ENCODE measurements around the gene RCAN2. TPM values are rescaled to one million over a fixed set of nuclear protein-coding genes. Genes with fewer than 3 reads are reported as not detected.

RCAN2 gene
- total RNA-seq, 1 donor from 2014 or later, result 5.8 TPM

DNA sequence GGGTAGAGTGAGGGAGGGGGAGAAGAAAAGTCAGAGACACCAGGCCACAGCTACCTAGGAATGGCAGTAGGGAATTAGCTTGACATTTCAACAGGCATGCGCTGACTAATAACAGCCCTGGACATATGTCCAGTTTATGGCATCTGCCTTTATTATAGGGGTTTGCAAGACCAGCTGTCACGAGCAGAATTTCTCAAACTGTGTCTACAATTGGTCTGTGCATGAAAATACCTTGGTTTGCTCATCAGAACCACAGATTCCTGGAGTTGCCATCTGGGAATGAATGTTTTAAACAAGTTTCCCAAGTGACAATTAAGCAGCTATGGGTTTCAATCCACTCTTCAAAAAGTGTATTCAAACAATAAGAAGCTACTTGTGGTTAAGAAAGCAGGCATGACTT lies 210.1 kb downstream of the RCAN2 start:
- no peak overlapping the region for H3K4me3 ChIP-seq
- H3K4me2 ChIP-seq, result no peak overlapping the region
- H3K4me1 ChIP-seq, result no peaks in the 10 kb centered on the region
- H3K4me1 Mint-ChIP-seq, result no peaks in the 10 kb centered on the region
- no peak for TF ChIP-seq EZH2phosphoT487 (IDR thresholded peaks at IDR 0.05)
- TF ChIP-seq, protein P1, sequence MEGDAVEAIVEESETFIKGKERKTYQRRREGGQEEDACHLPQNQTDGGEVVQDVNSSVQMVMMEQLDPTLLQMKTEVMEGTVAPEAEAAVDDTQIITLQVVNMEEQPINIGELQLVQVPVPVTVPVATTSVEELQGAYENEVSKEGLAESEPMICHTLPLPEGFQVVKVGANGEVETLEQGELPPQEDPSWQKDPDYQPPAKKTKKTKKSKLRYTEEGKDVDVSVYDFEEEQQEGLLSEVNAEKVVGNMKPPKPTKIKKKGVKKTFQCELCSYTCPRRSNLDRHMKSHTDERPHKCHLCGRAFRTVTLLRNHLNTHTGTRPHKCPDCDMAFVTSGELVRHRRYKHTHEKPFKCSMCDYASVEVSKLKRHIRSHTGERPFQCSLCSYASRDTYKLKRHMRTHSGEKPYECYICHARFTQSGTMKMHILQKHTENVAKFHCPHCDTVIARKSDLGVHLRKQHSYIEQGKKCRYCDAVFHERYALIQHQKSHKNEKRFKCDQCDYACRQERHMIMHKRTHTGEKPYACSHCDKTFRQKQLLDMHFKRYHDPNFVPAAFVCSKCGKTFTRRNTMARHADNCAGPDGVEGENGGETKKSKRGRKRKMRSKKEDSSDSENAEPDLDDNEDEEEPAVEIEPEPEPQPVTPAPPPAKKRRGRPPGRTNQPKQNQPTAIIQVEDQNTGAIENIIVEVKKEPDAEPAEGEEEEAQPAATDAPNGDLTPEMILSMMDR (IDR thresholded peaks at IDR 0.05), result no peak
- TF ChIP-seq EZH2 (IDR thresholded peaks at IDR 0.05), result no peak
- no peak overlapping the region for H3K9ac ChIP-seq
- no peaks in the 10 kb centered on the region for H3K27me3 ChIP-seq
- no peaks in the 10 kb centered on the region for H3K9me3 Mint-ChIP-seq
- DNase-seq (ENCODE audit: low spot score), result no peak
- no peaks in the 10 kb centered on the region for H3K9me3 ChIP-seq (ENCODE audit: low read depth)
- H3K4me3 Mint-ChIP-seq, result no peak overlapping the region
- H3K27ac ChIP-seq, result no peak overlapping the region
- no peaks in the 10 kb centered on the region for H4K20me1 ChIP-seq (ENCODE audit: low read depth)
- H3K79me2 ChIP-seq (ENCODE audit: low read depth), result no peaks in the 10 kb centered on the region
- no peak overlapping the region for H3K27ac Mint-ChIP-seq
- H3K36me3 ChIP-seq, result no peaks in the 10 kb centered on the region
- no peaks in the 10 kb centered on the region for H3K27me3 Mint-ChIP-seq (ENCODE audit: insufficient read depth, low read depth)
- H3F3A ChIP-seq (ENCODE audit: low read depth), result no peaks in the 10 kb centered on the region
- H2AFZ ChIP-seq (replicated peaks), result no peak overlapping the region
- H3K36me3 Mint-ChIP-seq, result no peaks in the 10 kb centered on the region

DNA sequence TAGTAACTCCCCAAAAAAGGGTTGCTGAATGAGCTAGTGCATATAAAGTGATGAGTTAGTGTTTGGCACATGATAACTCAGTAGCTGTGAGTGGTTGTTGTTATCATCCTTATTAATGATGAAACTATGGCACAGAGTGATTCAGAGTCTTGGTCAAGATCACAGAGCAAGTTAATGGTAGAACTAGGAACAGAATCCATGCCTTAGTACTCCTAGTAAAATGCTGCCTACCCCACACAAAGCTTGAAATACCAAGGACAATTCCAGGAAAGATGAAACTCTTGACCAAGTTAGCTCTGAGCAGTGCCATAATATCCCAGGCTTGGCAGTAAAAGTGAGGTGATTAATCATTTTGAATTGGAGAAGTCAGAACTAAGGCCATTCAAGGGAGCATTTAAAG lies 211.4 kb downstream of the RCAN2 start:
- no peaks in the 10 kb centered on the region for H3K36me3 Mint-ChIP-seq
- no peaks in the 10 kb centered on the region for H3K4me1 Mint-ChIP-seq
- H2AFZ ChIP-seq (replicated peaks), result no peak overlapping the region
- H3K27me3 ChIP-seq, result no peaks in the 10 kb centered on the region
- no peak overlapping the region for H3K27ac ChIP-seq
- no peaks in the 10 kb centered on the region for H4K20me1 ChIP-seq (ENCODE audit: low read depth)
- TF ChIP-seq EZH2 (IDR thresholded peaks at IDR 0.05) (no peak), EZH2phosphoT487 (IDR thresholded peaks at IDR 0.05) (no peak)
- TF ChIP-seq, protein P1 (IDR thresholded peaks at IDR 0.05), result no peak
- no peak overlapping the region for H3K9ac ChIP-seq
- no peaks in the 10 kb centered on the region for H3K9me3 Mint-ChIP-seq
- H3K27ac Mint-ChIP-seq, result no peak overlapping the region
- no peak for DNase-seq (ENCODE audit: low spot score)
- no peaks in the 10 kb centered on the region for H3K4me1 ChIP-seq
- H3K36me3 ChIP-seq, result no peaks in the 10 kb centered on the region
- H3K9me3 ChIP-seq (ENCODE audit: low read depth), result no peaks in the 10 kb centered on the region
- H3K27me3 Mint-ChIP-seq (ENCODE audit: insufficient read depth, low read depth), result no peaks in the 10 kb centered on the region
- no peak overlapping the region for H3K4me2 ChIP-seq
- H3K4me3 ChIP-seq, result no peak overlapping the region
- no peaks in the 10 kb centered on the region for H3F3A ChIP-seq (ENCODE audit: low read depth)
- H3K79me2 ChIP-seq (ENCODE audit: low read depth), result no peaks in the 10 kb centered on the region
- H3K4me3 Mint-ChIP-seq, result no peak overlapping the region

DNA sequence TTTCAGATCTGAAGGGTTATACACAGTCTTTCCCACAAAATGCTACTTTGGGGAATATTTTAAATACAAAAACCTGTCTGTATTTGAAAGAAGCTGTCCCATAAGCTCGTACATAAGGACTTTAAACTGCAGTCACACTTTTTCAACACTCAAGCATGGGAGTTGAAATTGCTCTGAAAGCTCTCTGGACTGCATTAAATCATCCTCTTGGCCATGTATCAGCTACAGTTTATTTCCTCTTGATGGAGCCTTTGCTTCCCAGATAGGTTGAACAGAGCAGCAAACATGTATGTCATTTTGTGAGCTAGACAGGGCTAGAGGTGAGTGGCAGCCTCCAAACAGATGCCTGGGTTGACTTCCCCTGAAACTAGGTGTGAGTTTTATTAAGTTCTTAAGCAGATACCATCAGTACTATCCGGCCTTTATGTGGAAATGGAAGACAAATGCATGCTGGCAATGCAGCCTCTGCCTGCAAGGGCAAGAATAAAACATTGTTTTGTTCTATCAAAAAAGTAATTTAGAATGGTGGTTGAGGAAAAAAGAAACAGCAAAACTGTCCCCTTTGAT lies 214.6 kb downstream of the RCAN2 start:
- Histone ChIP-seq H3K79me2 (ENCODE audit: low read depth) (no peaks in the 10 kb centered on the region), H2AFZ (replicated peaks) (no peak overlapping the region), H3K4me3 (no peak overlapping the region), H3K27ac (no peak overlapping the region), H3K9me3 (ENCODE audit: low read depth) (no peaks in the 10 kb centered on the region), H3K4me1 (no peaks in the 10 kb centered on the region), H3F3A (ENCODE audit: low read depth) (no peaks in the 10 kb centered on the region), H3K36me3 (no peaks in the 10 kb centered on the region), H3K27me3 (no peaks in the 10 kb centered on the region), H4K20me1 (ENCODE audit: low read depth) (no peaks in the 10 kb centered on the region), H3K4me2 (no peak overlapping the region), H3K9ac (no peak overlapping the region)
- TF ChIP-seq EZH2phosphoT487 (IDR thresholded peaks at IDR 0.05), result no peak
- Mint-ChIP-seq H3K27me3 (ENCODE audit: insufficient read depth, low read depth) (no peaks in the 10 kb centered on the region), H3K4me3 (no peak overlapping the region), H3K36me3 (no peaks in the 10 kb centered on the region), H3K9me3 (no peaks in the 10 kb centered on the region), H3K27ac (no peak overlapping the region), H3K4me1 (no peaks in the 10 kb centered on the region)
- DNase-seq (ENCODE audit: low spot score), result no peak

DNA sequence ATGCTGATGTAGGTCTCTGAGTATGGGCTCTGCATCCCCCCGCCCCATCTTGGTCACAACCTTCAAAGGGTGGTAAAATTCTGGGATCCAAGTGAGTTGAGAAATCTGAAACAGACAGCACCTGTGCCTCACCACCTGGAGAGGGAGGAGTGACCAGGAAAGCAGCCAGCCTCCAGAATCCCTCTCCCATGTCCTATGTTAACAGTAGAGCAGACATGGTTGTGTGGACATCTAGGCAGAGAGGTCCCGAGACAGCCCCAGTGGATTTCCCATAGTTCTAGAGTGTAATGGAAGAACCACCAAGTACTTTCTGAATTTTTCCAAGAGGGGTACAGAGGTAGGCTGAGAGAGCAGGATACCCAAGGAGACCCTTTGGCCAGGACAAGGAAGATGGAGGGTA lies 216.7 kb downstream of the RCAN2 start:
- Histone ChIP-seq H3K79me2 (ENCODE audit: low read depth) (no peaks in the 10 kb centered on the region), H3F3A (ENCODE audit: low read depth) (no peaks in the 10 kb centered on the region), H3K27ac (no peak overlapping the region), H3K9ac (no peak overlapping the region), H3K4me2 (no peak overlapping the region), H4K20me1 (ENCODE audit: low read depth) (no peaks in the 10 kb centered on the region), H3K4me1 (no peaks in the 10 kb centered on the region), H3K36me3 (no peaks in the 10 kb centered on the region), H2AFZ (replicated peaks) (no peak overlapping the region), H3K27me3 (no peaks in the 10 kb centered on the region), H3K4me3 (no peak overlapping the region), H3K9me3 (ENCODE audit: low read depth) (no peaks in the 10 kb centered on the region)
- TF ChIP-seq EZH2 (IDR thresholded peaks at IDR 0.05), result no peak
- TF ChIP-seq, protein P1 (IDR thresholded peaks at IDR 0.05), result no peak
- TF ChIP-seq EZH2phosphoT487 (IDR thresholded peaks at IDR 0.05), result no peak
- no peaks in the 10 kb centered on the region for H3K9me3 Mint-ChIP-seq
- no peaks in the 10 kb centered on the region for H3K27me3 Mint-ChIP-seq (ENCODE audit: insufficient read depth, low read depth)
- no peak overlapping the region for H3K4me3 Mint-ChIP-seq
- no peaks in the 10 kb centered on the region for H3K36me3 Mint-ChIP-seq
- no peaks in the 10 kb centered on the region for H3K4me1 Mint-ChIP-seq
- DNase-seq (ENCODE audit: low spot score), result no peak
- H3K27ac Mint-ChIP-seq, result no peak overlapping the region
